GM23338 (cell line): ENCODE data around the gene CYBA. TPM values are rescaled to one million over a fixed set of nuclear protein-coding genes. Genes with fewer than 3 reads are reported as not detected.

Experiments used
- ATAC-seq: fragments of 200-7000 bp; cut with Tn5 transposase; 3 replicates; pipeline ENCODE4 v1.9.1; 2020
- DNase-seq: peaks from one replicate; pipeline ENCODE4 v3.0.0-alpha.2; 2015; ENCODE audit warnings: low spot score
- H2AFZ ChIP-seq: fragments of 200-600 bp; sonication (generic); 2 replicates; pipeline ENCODE4 v1.8.0; 2016; ENCODE audit warnings: antibody characterized with exemption, mild to moderate bottlenecking, moderate library complexity
- H3F3A ChIP-seq: fragments of 200-600 bp; sonication (generic); replicated peaks from 2 replicates; pipeline ENCODE4 v1.8.0; 2017; ENCODE audit warnings: antibody characterized with exemption, mixed run types, low read depth
- H3K27ac ChIP-seq: fragments of 200-600 bp; sonication (generic); 2 replicates; pipeline ENCODE4 v1.6.1; 2016; ENCODE audit warnings: low read depth
- H3K27me3 ChIP-seq: fragments of 200-600 bp; sonication (generic); 2 replicates; pipeline ENCODE4 v1.8.0; 2016; ENCODE audit warnings: mild to moderate bottlenecking, mixed run types, moderate library complexity; ENCODE audit not compliant: insufficient read depth
- H3K36me3 ChIP-seq: fragments of 200-600 bp; sonication (generic); 2 replicates; pipeline ENCODE4 v1.8.0; 2016; ENCODE audit warnings: mild to moderate bottlenecking; ENCODE audit not compliant: insufficient read depth
- H3K4me1 ChIP-seq: fragments of 200-600 bp; sonication (generic); 2 replicates; pipeline ENCODE4 v1.8.0; 2016; ENCODE audit warnings: mild to moderate bottlenecking, moderate library complexity; ENCODE audit not compliant: insufficient read depth
- H3K4me2 ChIP-seq: fragments of 200-600 bp; sonication (generic); 2 replicates; pipeline ENCODE4 v1.7.1; 2017; ENCODE audit warnings: mixed run types
- H3K4me3 ChIP-seq: fragments of 200-600 bp; sonication (generic); 2 replicates; pipeline ENCODE4 v1.6.1; 2016; ENCODE audit warnings: mixed run types
- H3K79me2 ChIP-seq: fragments of 200-600 bp; sonication (generic); replicated peaks from 2 replicates; pipeline ENCODE4 v1.8.0; 2017; ENCODE audit warnings: mild to moderate bottlenecking; ENCODE audit not compliant: insufficient read depth
- H3K9me2 ChIP-seq: fragments of 200-600 bp; sonication (generic); 2 replicates; pipeline ENCODE4 v1.8.0; 2017; ENCODE audit not compliant: insufficient read depth
- H4K20me1 ChIP-seq: fragments of 200-600 bp; sonication (generic); replicated peaks from 2 replicates; pipeline ENCODE4 v1.8.0; 2017; ENCODE audit warnings: mild to moderate bottlenecking; ENCODE audit not compliant: insufficient read depth
- H3K27ac Mint-ChIP-seq: 2 replicates; pipeline ENCODE4 v1.8.0; 2020; ENCODE audit warnings: inconsistent platforms, mild to moderate bottlenecking, moderate library complexity, mixed read lengths
- H3K27me3 Mint-ChIP-seq: 3 replicates; pipeline ENCODE4 v1.8.0; 2022; ENCODE audit warnings: low read depth, mild to moderate bottlenecking, moderate library complexity, mixed read lengths, inconsistent platforms; ENCODE audit not compliant: insufficient read depth, poor library complexity
- H3K36me3 Mint-ChIP-seq: 3 replicates; pipeline ENCODE4 v1.8.0; 2021; ENCODE audit warnings: low read depth, mild to moderate bottlenecking, inconsistent platforms, moderate library complexity, mixed read lengths
- H3K4me1 Mint-ChIP-seq: 3 replicates; pipeline ENCODE4 v1.8.0; 2020; ENCODE audit warnings: mild to moderate bottlenecking, inconsistent platforms, mixed read lengths
- H3K4me3 Mint-ChIP-seq: 3 replicates; pipeline ENCODE4 v1.8.0; 2021; ENCODE audit warnings: moderate library complexity, mild to moderate bottlenecking, inconsistent platforms, mixed read lengths
- H3K9me3 Mint-ChIP-seq: 3 replicates; pipeline ENCODE4 v1.8.0; 2020; ENCODE audit warnings: moderate library complexity, mild to moderate bottlenecking, inconsistent platforms, mixed read lengths
- CREB1 ChIP-seq: fragments of 250-450 bp; sonication (Bioruptor Pico); IDR thresholded peaks from 2 replicates; pipeline ENCODE4 v1.5.0; 2020; ENCODE audit warnings: low read depth, mild to moderate bottlenecking, moderate library complexity
- CTCF ChIP-seq, 2 experiments: fragments of 200-600 bp in 1 of 2; sonication (generic) in 1 of 2; conservative IDR thresholded peaks; 2 replicates each; pipeline versions ENCODE4 v1.5.1 to v1.6.1; 2016 to 2017; ENCODE audit warnings: antibody characterized with exemption in 2 of 2, low read depth in 2 of 2, mild to moderate bottlenecking in 2 of 2, moderate library complexity in 1 of 2
- ETS1 ChIP-seq: IDR thresholded peaks from 2 replicates; pipeline ENCODE4 v1.6.1; 2016; ENCODE audit warnings: antibody characterized with exemption
- EZH2 ChIP-seq: fragments of 200-600 bp; sonication (generic); IDR thresholded peaks from one replicate; pipeline ENCODE4 v1.8.0; 2017; ENCODE audit warnings: antibody characterized with exemption, mild to moderate bottlenecking, low read depth; ENCODE audit not compliant: unreplicated experiment
- EZH2phosphoT487 ChIP-seq: fragments of 200-600 bp; sonication (generic); IDR thresholded peaks from one replicate; pipeline ENCODE4 v1.8.1; 2018; ENCODE audit warnings: antibody characterized with exemption; ENCODE audit not compliant: unreplicated experiment
- JUNB ChIP-seq: IDR thresholded peaks from one replicate; pipeline ENCODE4 v1.6.1; 2016; ENCODE audit warnings: antibody characterized with exemption; ENCODE audit not compliant: unreplicated experiment
- NANOG ChIP-seq: IDR thresholded peaks from 2 replicates; pipeline ENCODE4 v1.6.1; 2016; ENCODE audit warnings: antibody characterized with exemption, borderline replicate concordance
- POLR2AphosphoS5 ChIP-seq: IDR thresholded peaks from 2 replicates; pipeline ENCODE4 v1.6.1; 2016; ENCODE audit warnings: antibody characterized with exemption, low read depth
- REST ChIP-seq: IDR thresholded peaks from one replicate; pipeline ENCODE4 v1.6.1; 2018; ENCODE audit warnings: antibody characterized with exemption; ENCODE audit not compliant: unreplicated experiment
- STAT1 ChIP-seq: IDR thresholded peaks from one replicate; pipeline ENCODE4 v1.6.1; 2016; ENCODE audit warnings: antibody characterized with exemption; ENCODE audit not compliant: unreplicated experiment
- ZNF114 ChIP-seq: fragments of 250-450 bp; sonication (Bioruptor Pico); IDR thresholded peaks from 2 replicates; pipeline ENCODE4 v1.5.0; 2020; ENCODE audit warnings: mild to moderate bottlenecking, moderate library complexity
- polyA plus RNA-seq: library from polyadenylated mRNA; unstranded; fragments of >200 nt; fragmentation: Nextera tagmentation; extraction: Ambion mirVana; gene quantifications from 2 replicates; pipeline ENCODE4 v1.2.1, GENCODE V29; 2016
- total RNA-seq: library from RNA; depleted of rRNA; stranded (reverse); fragments of >200 nt; shearing (Covaris generic); gene quantifications from 2 replicates; pipeline ENCODE4 v1.2.3, GENCODE V29; 2014
- TF ChIP-seq, protein P1 (sequence below): fragments of 250-450 bp; sonication (Bioruptor Pico); IDR thresholded peaks from 2 replicates; pipeline ENCODE4 v1.5.0; 2020; ENCODE audit warnings: mild to moderate bottlenecking, moderate library complexity

Gene CYBA
- total and polyA plus RNA-seq, 2 experiments from 2014 or later = 275 to 281 TPM

- Histone ChIP-seq H3K27me3 (no peaks in the 10 kb centered on the region), H3K4me3 (no peak overlapping the region), H2AFZ (no peak overlapping the region), H3F3A (0 out of 2 replicates have a peak, but pooled peaks cover 4% of the 10 kb centered on the region), H3K27ac (no peak overlapping the region), H3K4me2 (no peak overlapping the region), H4K20me1 (peaks cover 13% of the 10 kb centered on the region; the same call in 1 of the 2 replicates), H3K36me3 (peaks cover 7% of the 10 kb centered on the region), H3K4me1 (peaks cover 10% of the 10 kb centered on the region; the same call in 1 of the 2 replicates), H3K9me2 (no peaks in the 10 kb centered on the region), H3K79me2 (peaks cover 23% of the 10 kb centered on the region)
- Mint-ChIP-seq H3K27ac (peak overlapping the region; percentile 31; the same call in 1 of the 2 replicates), H3K4me1 (peaks cover 3% of the 10 kb centered on the region; the same call in 2 of the 3 replicates), H3K4me3 (no peak overlapping the region), H3K36me3 (peaks cover 16% of the 10 kb centered on the region), H3K9me3 (no peaks in the 10 kb centered on the region), H3K27me3 (peaks cover 2% of the 10 kb centered on the region)
- DNase-seq = no peak
- TF ChIP-seq JUNB = no peak
- no peak for TF ChIP-seq ETS1
- no peak for TF ChIP-seq STAT1
- no peak for TF ChIP-seq ZNF114
- TF ChIP-seq EZH2 = no peak
- no peak for TF ChIP-seq NANOG
- TF ChIP-seq CTCF (conservative IDR thresholded peaks at IDR 0.05; ENCODE audit: low read depth in 2 of 2) = no peak
- no peak for TF ChIP-seq EZH2phosphoT487
- TF ChIP-seq, protein P1, sequence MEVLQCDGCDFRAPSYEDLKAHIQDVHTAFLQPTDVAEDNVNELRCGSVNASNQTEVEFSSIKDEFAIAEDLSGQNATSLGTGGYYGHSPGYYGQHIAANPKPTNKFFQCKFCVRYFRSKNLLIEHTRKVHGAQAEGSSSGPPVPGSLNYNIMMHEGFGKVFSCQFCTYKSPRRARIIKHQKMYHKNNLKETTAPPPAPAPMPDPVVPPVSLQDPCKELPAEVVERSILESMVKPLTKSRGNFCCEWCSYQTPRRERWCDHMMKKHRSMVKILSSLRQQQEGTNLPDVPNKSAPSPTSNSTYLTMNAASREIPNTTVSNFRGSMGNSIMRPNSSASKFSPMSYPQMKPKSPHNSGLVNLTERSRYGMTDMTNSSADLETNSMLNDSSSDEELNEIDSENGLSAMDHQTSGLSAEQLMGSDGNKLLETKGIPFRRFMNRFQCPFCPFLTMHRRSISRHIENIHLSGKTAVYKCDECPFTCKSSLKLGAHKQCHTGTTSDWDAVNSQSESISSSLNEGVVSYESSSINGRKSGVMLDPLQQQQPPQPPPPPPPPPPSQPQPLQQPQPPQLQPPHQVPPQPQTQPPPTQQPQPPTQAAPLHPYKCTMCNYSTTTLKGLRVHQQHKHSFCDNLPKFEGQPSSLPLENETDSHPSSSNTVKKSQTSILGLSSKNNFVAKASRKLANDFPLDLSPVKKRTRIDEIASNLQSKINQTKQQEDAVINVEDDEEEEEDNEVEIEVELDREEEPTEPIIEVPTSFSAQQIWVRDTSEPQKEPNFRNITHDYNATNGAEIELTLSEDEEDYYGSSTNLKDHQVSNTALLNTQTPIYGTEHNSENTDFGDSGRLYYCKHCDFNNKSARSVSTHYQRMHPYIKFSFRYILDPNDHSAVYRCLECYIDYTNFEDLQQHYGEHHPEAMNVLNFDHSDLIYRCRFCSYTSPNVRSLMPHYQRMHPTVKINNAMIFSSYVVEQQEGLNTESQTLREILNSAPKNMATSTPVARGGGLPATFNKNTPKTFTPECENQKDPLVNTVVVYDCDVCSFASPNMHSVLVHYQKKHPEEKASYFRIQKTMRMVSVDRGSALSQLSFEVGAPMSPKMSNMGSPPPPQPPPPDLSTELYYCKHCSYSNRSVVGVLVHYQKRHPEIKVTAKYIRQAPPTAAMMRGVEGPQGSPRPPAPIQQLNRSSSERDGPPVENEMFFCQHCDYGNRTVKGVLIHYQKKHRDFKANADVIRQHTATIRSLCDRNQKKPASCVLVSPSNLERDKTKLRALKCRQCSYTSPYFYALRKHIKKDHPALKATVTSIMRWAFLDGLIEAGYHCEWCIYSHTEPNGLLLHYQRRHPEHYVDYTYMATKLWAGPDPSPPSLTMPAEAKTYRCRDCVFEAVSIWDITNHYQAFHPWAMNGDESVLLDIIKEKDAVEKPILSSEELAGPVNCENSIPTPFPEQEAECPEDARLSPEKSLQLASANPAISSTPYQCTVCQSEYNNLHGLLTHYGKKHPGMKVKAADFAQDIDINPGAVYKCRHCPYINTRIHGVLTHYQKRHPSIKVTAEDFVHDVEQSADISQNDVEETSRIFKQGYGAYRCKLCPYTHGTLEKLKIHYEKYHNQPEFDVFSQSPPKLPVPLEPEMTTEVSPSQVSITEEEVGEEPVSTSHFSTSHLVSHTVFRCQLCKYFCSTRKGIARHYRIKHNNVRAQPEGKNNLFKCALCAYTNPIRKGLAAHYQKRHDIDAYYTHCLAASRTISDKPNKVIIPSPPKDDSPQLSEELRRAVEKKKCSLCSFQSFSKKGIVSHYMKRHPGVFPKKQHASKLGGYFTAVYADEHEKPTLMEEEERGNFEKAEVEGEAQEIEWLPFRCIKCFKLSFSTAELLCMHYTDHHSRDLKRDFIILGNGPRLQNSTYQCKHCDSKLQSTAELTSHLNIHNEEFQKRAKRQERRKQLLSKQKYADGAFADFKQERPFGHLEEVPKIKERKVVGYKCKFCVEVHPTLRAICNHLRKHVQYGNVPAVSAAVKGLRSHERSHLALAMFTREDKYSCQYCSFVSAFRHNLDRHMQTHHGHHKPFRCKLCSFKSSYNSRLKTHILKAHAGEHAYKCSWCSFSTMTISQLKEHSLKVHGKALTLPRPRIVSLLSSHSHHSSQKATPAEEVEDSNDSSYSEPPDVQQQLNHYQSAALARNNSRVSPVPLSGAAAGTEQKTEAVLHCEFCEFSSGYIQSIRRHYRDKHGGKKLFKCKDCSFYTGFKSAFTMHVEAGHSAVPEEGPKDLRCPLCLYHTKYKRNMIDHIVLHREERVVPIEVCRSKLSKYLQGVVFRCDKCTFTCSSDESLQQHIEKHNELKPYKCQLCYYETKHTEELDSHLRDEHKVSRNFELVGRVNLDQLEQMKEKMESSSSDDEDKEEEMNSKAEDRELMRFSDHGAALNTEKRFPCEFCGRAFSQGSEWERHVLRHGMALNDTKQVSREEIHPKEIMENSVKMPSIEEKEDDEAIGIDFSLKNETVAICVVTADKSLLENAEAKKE (CRISPR knock-in tag) = no peak
- TF ChIP-seq REST = no peak
- no peak for TF ChIP-seq POLR2AphosphoS5
- no peak for TF ChIP-seq CREB1 (CRISPR knock-in tag)
- no peak for ATAC-seq
Measured at GRCh38 chr16:88654363-88655052, 3.7 kb upstream of the CYBA start.
